Thyroid gland (tissue), 4 donors: Measurements from ENCODE around the gene TDRD1. TPM values are rescaled to one million over a fixed set of nuclear protein-coding genes. Genes with fewer than 3 reads are reported as not detected.

Experiments
- DNase-seq, 2 donors: peaks; one replicate each; pipeline ENCODE4 v3.0.0-alpha.2; 2019
- H3K27ac ChIP-seq, 3 donors: fragments of 200-600 bp; sonication (generic); 1 replicate in 2 of 3; 2 replicates in 1 of 3; pipeline ENCODE4 v1.5.1; 2016 to 2019; ENCODE audit warnings: mild to moderate bottlenecking in 1 of 3, moderate library complexity in 1 of 3
- H3K27me3 ChIP-seq: fragments of 200-600 bp; sonication (generic); one replicate; pipeline ENCODE4 v1.5.1; 2019
- H3K36me3 ChIP-seq, 2 donors: fragments of 200-600 bp; sonication (generic); one replicate each; pipeline ENCODE4 v1.5.1; 2016 to 2019
- H3K4me1 ChIP-seq, 2 donors: fragments of 200-600 bp; sonication (generic); one replicate each; pipeline ENCODE4 v1.5.1; 2017 to 2019
- H3K4me3 ChIP-seq, 3 donors: fragments of 200-600 bp; sonication (generic); replicated peaks in 1 of 3; 1 replicate in 2 of 3; 2 replicates in 1 of 3; pipeline ENCODE4 v1.5.1; 2016; ENCODE audit warnings: mild to moderate bottlenecking in 1 of 3
- H3K9me3 ChIP-seq: fragments of 200-600 bp; sonication (generic); one replicate; pipeline ENCODE4 v1.5.1; 2017
- POLR2A ChIP-seq, 2 donors: fragments of 450-650 bp; IDR thresholded peaks; one replicate each; pipeline ENCODE4 v1.6.1; 2017; ENCODE audit warnings: antibody characterized with exemption in 2 of 2, mild to moderate bottlenecking in 2 of 2, moderate library complexity in 1 of 2
- WGBS, 2 donors: methylation state at CpG; one replicate each; pipeline ENCODE4 v1.1.5; 2017; 5-methylcytosine and 5-hydroxymethylcytosine counted together
- intact Hi-C: fragments of 100-400 bp; cut with DNase I; formaldehyde crosslinking; loops from one replicate; pipeline ENCODE4 v1.15.1; 2023
- total RNA-seq, 4 donors: library from RNA; depleted of rRNA; stranded (reverse); fragments of >200 nt; gene quantifications; one replicate each; pipeline ENCODE4 v1.2.3, GENCODE V29; 2016
- TF ChIP-seq, protein P1 (sequence below), 6 experiments: fragments of 200-600 bp in 3 of 6; fragments of 450-650 bp in 3 of 6; sonication (generic) in 3 of 6; IDR thresholded peaks; one replicate each; pipeline ENCODE4 v1.5.1; 2016 to 2019; ENCODE audit warnings: antibody characterized with exemption in 6 of 6, mild to moderate bottlenecking in 2 of 6, inconsistent platforms in 1 of 6, moderate library complexity in 1 of 6

TDRD1 gene
- total RNA-seq, 4 donors from 2014 or later, result 0.22 to 0.67 TPM; not detected in 2

DNA sequence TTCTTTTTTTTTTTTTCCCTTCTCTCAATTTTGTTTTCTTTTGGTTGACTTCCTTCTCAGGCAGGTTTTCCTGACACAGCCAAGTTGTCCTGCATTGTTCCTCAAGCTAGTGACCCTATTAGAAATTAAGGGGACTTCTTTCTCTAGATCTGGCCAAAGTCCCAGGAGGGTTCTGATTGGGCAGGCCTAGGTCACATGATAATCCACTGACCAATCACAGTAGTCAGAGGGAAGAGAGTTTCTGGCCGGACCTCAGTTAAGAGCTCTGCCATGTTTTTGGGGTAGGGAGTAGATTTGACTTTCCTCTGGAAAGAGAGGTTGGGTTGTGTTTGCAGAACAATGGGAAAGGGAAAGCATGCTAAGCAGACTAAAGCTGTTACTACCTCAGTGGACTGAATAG, 76.1 kb downstream of the TDRD1 start:
- Histone ChIP-seq H3K27ac (no peak overlapping the region), H3K4me3 (no peak overlapping the region), H3K9me3 (no peaks in the 10 kb centered on the region), H3K36me3 (no peaks in the 10 kb centered on the region), H3K27me3 (no peaks in the 10 kb centered on the region), H3K4me1 (peaks cover 0 to 1% of the 10 kb centered on the region in 2 donors)
- TF ChIP-seq POLR2A (IDR thresholded peaks at IDR 0.05), result no peak
- TF ChIP-seq, protein P1, sequence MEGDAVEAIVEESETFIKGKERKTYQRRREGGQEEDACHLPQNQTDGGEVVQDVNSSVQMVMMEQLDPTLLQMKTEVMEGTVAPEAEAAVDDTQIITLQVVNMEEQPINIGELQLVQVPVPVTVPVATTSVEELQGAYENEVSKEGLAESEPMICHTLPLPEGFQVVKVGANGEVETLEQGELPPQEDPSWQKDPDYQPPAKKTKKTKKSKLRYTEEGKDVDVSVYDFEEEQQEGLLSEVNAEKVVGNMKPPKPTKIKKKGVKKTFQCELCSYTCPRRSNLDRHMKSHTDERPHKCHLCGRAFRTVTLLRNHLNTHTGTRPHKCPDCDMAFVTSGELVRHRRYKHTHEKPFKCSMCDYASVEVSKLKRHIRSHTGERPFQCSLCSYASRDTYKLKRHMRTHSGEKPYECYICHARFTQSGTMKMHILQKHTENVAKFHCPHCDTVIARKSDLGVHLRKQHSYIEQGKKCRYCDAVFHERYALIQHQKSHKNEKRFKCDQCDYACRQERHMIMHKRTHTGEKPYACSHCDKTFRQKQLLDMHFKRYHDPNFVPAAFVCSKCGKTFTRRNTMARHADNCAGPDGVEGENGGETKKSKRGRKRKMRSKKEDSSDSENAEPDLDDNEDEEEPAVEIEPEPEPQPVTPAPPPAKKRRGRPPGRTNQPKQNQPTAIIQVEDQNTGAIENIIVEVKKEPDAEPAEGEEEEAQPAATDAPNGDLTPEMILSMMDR (IDR thresholded peaks at IDR 0.05), result no peak
- 75 to 88% methylated on average over 1 of the region's 1 CpG for WGBS, 2 donors
- intact Hi-C loops, result no loop called here
- DNase-seq, result no peak

DNA sequence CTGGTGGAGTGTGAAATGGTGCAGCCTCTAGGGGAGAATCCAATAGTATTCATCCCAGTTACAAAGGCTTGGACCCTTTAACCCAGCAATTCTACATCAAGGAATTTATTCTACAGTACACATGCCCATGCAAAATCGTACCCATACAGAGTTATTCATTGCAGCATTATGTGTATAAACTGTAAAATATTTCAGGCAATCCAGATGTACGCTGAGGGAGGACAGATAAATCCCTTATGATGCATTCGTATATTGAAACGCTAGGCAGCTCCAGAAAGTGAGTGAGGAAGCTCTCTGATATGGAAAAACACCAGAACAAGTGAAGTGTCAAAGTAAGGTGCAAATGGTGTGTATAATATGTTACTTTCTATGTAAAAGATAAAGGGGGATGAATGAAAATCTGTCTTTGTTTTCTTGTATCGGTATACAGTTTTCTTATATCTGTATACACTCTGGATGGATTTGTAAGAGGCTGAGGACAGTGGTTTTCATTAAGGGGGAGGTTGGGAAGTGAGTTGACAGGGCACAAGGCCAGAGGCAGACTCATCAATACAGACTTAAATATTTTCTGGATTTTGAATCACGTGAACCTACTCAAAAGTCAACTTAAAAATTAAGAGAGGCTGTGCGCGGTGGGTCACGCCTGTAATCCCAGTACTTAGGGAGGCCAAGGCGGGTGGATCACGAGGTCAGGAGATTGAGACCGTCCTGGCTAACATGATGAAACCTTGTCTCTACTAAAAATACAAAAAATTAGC, 77.0 kb downstream of the TDRD1 start:
- Histone ChIP-seq H3K27ac (no peak overlapping the region), H3K4me1 (peaks cover 8 to 11% of the 10 kb centered on the region in 2 donors), H3K9me3 (no peaks in the 10 kb centered on the region), H3K4me3 (no peak overlapping the region), H3K36me3 (no peaks in the 10 kb centered on the region), H3K27me3 (no peaks in the 10 kb centered on the region)
- DNase-seq, result no peak
- intact Hi-C loops, result no loop called here
- WGBS, 2 donors, result 87 to 90% methylated on average over 12 of the region's 12 CpGs
- TF ChIP-seq, protein P1 (IDR thresholded peaks at IDR 0.05), result no peak
- no peak for TF ChIP-seq POLR2A (IDR thresholded peaks at IDR 0.05)

DNA sequence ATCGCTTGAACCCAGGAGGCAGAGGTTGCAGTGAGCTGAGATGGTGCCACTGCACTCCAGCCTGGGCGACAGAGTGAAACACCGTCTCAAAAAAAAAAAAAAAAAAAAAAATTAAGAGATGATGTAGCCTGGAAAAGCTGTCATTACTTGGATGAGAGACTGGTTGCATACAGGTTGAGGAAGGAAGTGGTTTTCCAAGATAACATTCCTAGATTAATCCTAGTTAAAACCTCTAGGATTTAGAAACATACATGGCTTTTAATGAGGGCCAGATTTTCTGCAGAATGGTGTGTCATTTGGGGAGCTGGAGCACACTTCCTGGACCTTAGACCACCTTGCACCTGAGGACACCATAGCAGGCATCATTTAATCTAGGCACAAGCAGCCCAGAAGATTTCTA, 77.7 kb downstream of the TDRD1 start:
- no peak for DNase-seq
- no peak overlapping the region for H3K27ac ChIP-seq
- WGBS, 2 donors, result 77 to 84% methylated on average over 3 of the region's 3 CpGs
- peaks cover 10 to 13% of the 10 kb centered on the region in 2 donors for H3K4me1 ChIP-seq
- no peaks in the 10 kb centered on the region for H3K9me3 ChIP-seq
- H3K4me3 ChIP-seq, result no peak overlapping the region
- intact Hi-C loops, result no loop called here
- no peak for TF ChIP-seq POLR2A (IDR thresholded peaks at IDR 0.05)
- TF ChIP-seq, protein P1 (IDR thresholded peaks at IDR 0.05), result no peak
- no peaks in the 10 kb centered on the region for H3K36me3 ChIP-seq
- H3K27me3 ChIP-seq, result no peaks in the 10 kb centered on the region

DNA sequence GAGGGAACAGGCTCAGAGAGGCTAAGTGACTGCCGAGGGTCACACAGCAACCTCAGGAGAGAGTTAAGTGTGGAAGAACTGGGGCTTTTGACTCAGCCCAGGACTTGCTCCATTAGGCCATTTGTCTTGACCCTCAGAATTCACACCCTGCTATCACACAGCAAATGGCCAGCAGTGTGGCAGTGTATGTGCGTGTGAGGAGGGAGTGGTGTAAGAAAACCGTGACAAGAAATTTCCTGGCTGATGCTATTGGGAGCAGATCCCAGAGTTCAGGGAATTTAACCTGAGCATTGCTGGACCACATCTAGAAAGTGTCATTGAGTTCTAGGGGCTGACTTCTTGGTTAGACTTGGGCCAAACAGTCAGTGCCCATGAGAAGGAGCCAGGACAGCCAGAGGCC, 78.3 kb downstream of the TDRD1 start:
- Histone ChIP-seq H3K4me3 (no peak overlapping the region), H3K27ac (no peak overlapping the region), H3K36me3 (no peaks in the 10 kb centered on the region), H3K27me3 (no peaks in the 10 kb centered on the region), H3K9me3 (no peaks in the 10 kb centered on the region), H3K4me1 (peaks cover 10 to 13% of the 10 kb centered on the region in 2 donors)
- no peak for DNase-seq
- WGBS, 2 donors, result 55 to 72% methylated on average over 3 of the region's 3 CpGs
- TF ChIP-seq, protein P1 (IDR thresholded peaks at IDR 0.05), result no peak
- no peak for TF ChIP-seq POLR2A (IDR thresholded peaks at IDR 0.05)
- intact Hi-C loops, result no loop called here

DNA sequence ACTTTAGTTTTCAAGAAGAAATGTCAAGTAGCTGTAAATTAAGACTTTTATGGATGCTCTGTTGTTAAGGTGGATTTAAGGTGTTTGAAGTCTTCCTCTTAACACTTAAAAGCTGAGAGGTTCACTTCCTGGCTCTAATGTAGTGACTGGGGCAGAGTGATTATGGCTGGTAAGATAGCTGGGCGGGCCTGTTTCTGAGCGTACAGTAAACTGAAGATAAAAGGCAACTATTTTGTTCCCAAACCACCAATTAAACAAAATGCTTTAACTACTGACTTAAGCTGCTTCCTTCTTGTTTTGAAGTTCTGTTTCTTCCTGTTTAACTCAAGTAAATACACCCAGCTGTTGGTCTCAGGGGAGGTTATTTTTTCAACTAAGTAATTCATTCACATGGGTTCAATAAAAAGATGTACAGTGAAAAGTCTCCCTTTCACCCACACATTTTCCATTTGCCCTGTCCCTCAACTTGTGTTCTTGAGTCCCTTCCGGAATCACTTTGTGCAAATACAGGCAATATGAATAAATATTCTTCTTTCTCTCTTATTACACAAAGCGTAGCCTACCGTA, 79.2 kb downstream of the TDRD1 start:
- Histone ChIP-seq H3K4me3 (no peak overlapping the region), H3K36me3 (no peaks in the 10 kb centered on the region), H3K27me3 (no peaks in the 10 kb centered on the region), H3K4me1 (peaks cover 10 to 13% of the 10 kb centered on the region in 2 donors), H3K9me3 (no peaks in the 10 kb centered on the region), H3K27ac (no peak overlapping the region)
- intact Hi-C loops, result no loop called here
- TF ChIP-seq, protein P1 (IDR thresholded peaks at IDR 0.05), result no peak
- TF ChIP-seq POLR2A (IDR thresholded peaks at IDR 0.05), result no peak
- WGBS, 2 donors, result 81 to 89% methylated on average over 5 of the region's 5 CpGs
- no peak for DNase-seq
